Activated CD4-positive, CD25-positive, alpha-beta regulatory T cell treated with anti-CD3 and anti-CD28 coated beads, Interleukin-2, amount 50 U/mL, for 16 hours (primary cell): ENCODE measurements around the gene RAB11FIP4.

ENCODE experiments used
- DNase-seq: peaks from one replicate; pipeline ENCODE4 v3.0.0-alpha.2; 2020; ENCODE audit warnings: low read depth, low spot score

The RAB11FIP4 gene

DNA sequence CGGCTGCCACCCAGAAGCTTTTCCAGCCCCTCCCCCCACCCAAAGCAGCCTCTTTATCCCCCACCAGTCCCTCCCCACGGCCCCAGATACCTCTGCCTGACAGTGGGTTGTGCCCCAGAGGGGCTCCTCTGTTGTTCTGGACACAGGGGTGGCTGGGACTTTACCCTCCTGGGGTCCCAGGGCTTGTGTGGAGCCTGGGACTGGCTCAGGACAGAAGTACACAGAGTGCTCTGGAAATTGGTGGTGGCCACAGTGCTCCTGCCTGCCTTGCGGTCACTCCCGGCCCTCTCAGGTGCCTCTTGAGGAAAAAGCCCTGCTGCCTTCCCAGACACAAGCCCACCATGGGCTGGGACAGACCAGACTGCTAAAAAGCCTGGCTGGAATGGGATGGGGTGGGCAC is 68.2 kb downstream of the RAB11FIP4 start:
- DNase-seq = no peak

DNA sequence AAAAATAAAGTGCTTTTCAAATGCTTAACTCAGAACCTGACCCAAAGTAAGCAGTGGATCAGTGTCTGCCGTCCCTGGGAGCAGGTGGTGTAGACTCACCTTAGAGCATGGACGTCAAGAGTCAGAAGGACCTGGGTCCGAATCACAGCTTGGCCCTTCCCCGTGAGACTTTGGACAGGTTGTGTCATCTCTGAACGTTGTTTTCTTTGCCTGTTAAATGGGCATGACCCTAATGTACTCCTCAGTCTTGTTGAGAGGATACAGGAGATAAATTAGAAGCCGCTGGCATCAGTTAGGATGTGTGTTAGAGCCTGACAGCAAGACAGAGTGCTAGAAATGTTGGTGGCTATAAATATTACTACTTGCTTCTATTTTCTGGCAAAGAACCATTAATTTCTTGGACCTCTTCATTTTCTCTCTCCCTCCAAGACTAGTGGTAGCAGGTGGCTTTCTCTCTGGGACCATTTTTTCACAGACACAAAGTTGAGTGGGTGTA is 68.8 kb downstream of the RAB11FIP4 start:
- no peak for DNase-seq

DNA sequence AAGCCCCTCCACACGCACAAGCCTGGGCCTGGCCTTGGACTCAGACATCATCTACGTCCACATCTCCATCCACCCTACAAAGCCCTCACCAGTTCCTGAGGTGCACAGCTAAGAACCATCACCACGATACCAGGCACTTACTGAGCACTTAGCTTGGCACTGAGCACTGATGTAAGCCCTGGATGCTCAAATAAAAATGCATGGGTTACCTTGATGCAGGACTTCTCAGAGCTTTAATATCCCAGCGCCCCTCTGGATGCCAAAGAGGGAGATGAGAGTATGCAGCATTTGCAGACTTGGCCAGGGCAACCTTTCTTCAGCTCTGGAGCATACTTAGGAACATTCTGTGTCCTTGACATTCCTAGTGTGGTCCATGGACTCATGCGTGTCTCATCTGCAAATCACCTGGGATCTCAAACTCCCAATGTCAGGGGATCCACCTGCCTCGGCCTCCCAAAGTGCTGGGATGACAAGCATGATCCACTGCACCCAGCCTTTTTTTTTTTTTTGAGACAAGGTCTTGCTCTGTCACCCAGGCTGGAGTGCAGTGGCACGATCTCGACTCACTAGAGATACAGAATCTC is 69.8 kb downstream of the RAB11FIP4 start:
- DNase-seq = no peak

DNA sequence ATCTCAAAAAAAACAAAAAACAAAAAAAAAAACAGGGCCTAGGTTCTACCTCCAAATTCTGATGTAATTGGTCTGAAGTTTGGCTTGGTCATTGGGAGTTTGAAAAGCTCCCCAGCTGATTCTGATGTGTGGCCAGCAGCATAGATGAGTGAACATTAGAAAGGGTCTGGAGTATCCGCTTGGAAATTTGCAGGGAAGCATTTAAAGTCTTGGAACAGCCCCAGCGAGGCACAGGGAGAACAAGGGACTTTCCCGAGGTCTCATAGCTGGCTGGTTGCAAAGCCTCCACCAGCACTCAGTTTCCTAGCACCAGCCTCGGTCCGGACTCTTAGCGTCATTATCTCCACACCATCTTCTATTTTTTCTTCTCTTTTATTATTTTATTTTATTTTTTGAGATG is 70.8 kb downstream of the RAB11FIP4 start:
- no peak for DNase-seq

DNA sequence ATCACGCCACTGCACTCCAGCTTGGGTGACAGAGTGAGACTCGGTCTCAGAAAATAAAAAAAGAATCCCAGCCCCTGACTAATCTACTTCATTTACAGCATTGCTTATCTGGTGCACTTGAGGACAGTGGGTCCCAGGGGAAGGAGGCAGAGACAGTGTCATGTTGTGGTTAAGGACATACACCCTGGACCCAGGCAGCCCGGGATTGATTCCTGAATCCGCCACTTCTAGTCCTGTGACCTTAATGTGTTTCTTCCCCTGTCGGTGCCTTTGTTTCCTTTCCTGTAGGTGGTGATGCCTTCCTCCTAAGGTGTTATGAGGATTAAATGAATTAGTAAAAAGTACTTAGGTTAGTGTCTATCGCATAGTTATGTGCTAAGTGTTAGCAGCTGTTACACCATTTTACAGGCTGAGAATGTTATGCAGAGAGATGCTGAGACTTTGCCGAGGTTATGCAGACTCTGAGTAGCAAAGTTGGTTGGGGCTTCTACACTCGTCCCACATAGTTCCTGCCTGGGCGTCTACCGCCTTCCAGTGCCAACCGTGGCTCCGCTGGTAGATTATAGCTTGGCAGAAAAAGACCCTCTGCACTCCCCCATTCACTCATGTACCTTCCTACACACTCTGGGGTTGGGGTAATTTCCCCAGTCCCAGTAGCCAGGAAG is 74.8 kb downstream of the RAB11FIP4 start:
- DNase-seq = no peak

DNA sequence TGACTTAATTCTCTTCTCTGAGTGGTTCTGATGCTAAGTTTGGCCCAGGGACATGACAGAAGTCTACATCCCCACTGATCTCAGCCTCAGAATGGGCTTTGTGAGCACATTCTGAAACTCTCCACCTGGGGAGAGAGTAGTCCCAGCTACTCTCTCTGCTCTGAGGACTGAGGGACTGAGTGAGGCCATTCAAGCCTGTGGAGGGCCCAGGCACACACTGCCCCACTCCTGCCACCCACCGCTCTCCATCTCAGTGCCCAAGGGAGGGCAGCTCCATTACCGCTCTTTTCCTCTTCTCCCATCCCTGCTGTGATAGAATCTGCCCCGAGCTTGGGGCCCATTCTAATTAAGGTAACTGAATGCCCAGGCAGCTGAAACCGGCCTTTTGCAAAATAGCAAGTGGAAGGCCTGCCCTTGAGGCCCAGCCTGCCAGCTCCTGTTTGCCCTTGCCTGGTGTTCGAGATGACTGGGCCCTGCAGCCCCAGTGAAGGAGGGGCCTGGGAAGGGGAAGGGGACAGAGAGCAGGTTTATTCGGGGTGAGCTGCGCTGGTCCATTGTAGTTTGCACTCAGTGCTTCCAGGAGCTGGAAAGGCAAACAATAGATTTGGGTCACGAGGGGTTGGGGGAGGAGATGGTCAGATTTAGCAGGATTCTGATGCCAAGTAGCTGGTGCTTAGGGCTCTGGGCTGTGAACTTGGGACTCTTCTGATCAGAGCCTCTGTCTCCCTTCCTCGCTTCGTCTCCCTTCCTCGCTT is 76.2 kb downstream of the RAB11FIP4 start:
- DNase-seq = no peak

DNA sequence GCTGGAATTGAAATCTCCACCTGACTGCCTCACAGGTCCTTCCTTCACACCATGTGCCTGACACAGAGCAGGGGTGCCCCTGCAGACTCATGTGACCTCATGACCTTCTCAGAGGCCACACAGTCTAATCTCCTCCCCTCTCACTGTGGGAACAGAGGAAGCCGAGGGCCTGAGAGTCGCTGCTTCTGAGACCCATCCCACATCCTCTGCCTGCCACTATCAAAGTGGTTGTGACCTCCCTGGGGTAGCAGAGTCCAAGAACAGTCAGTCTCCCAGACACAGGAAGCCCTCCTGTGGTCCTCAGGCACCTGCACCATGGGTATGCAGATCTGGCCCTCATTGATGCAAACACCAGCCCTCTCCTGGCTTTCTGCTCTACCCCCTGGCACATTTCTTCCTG is 78.5 kb downstream of the RAB11FIP4 start:
- no peak for DNase-seq

DNA sequence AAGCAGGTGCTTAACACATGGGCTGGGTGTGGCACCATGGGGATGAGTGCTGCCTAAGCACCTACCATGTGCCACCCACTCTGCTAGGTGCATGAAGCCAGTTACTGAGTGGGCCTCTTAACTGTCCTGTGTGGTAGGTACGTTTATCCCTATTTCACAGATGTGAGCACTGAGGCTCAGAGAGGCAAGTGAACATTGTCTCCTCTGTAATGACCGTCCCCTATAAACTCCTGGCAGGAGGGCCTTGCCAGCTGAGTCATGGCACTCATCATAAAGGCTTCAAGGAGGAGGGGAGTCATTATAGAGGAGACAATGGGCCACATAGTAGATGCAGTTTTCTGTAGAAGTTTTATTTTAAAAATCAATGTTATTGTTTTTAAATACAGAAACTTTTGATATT is 79.1 kb downstream of the RAB11FIP4 start:
- no peak for DNase-seq

DNA sequence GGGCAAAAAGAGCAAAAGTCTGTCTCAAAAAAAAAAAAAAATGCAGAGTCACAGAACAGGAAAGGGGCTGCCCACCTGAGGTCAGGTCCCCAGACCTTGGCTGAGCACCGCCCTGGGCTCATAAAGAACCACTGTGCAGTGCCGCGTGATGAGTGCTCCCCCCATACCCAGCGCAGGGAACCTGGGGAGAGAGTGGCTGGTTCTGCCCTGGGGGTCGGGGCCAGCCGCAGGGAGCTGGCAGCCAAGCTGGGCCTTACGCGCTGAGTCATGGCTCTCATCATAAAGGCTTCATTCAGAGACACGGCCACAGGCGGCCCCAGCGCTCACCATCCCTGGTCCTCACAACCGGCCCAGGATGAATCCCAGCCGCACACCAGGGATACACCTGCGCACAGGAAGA is 80.7 kb downstream of the RAB11FIP4 start:
- DNase-seq = no peak

DNA sequence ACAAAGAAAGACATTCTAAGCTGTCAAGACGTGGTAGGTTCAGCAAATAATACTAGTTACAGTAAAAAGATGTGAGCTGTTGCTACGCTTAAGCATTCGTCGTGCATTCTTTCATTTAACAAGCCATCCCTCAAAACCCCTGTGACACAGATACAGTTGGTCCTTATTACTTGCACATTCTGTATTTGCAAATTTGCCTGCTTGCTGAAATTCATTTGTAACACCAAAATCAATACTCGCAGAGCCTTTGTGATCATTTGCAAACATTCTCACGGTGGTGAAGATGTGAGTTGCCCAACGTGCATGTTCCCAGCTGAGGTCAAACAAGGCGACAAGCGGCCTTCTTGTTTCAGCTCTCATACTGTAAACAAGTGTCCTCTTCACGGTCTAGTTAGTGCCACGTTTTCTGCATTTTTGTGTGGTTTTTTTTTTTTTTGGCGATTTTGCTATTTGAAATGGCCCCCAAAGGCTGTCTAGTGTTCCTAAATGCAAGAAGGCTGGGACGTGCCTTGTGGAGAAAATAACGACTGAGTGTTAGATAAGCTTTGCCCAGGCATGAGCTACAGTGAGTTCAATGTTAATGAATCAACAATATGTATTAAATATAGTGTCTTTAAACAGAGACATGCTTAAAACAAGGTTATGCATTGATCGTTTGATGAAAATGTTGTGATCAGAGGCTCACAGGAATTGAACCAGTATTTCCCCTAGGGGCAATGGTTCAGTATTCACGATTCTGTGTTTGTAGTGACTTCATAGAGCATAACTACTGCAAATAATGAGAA is 84.1 kb downstream of the RAB11FIP4 start:
- no peak for DNase-seq

DNA sequence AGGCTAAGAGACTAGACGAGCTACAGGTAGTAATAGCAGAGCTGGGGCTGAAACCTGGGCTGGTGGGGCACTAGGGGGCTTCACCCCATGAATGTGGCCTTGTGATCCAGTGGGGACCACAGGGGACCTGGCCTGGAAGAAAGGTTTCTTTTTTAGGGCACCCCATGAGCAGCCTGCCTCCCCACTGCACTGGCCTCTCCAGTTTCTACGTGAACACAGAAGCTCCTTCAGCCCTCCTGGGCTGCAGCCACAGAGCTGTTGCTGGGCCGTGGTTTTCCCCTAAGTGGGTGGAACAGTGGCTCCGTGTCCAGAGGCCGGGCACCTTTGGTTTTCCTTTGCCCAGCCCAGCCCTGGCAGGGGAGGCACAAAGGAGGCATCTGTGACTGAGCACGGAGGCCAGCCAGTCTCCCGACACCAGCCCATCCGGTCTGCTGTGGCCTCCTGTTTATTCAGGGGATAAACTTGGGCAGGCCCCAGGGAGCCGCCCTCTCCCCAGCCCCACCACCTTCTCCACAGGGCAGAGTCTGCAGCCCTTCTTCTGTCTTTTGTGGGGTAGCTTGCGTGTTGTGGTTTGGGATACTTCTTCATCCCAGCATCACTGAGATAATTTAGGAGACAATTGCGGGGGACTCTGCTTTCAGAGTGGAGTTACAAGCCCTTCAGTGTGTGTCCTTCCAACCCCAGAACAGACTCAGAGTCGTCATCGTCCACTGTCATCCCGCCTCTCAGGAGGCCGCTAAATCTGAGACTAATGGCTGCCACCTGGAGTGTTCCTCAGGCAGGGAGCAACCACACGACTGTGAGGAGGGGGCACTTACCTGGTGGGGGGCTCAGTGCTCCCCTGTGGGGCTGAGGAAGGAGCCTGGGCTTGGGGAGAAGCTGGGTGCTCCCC is 85.3 kb downstream of the RAB11FIP4 start:
- no peak for DNase-seq

DNA sequence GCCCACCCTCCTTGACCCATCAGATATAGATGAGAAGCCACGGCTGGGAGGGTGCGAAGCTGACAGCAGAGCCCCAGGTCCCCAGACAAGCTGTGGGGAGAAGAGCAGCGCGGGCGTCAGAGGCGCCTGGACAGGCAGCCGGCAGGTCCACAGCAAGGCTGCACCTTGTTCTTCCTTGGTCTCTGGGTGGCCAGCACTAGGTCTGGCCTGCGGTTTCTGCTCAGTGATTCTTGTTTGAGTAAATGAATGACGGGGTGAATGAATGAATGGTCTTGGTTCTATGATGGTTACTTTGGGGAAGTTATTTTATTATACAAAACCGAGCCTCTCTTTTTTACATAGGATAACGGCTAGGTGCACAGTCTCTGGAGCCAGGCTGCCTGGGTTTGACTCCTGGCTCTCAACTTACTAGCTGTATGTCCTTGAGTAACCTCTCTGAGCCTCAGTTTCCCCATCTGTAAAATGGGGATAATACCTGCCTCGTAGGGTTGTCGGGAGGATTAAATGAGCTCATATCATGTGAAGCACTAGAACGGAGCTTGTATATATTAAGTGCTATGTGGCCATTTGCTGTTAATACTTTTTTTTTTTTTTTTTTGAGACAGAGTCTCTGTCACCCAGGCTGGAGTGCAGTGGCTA is 86.1 kb downstream of the RAB11FIP4 start:
- DNase-seq = no peak

DNA sequence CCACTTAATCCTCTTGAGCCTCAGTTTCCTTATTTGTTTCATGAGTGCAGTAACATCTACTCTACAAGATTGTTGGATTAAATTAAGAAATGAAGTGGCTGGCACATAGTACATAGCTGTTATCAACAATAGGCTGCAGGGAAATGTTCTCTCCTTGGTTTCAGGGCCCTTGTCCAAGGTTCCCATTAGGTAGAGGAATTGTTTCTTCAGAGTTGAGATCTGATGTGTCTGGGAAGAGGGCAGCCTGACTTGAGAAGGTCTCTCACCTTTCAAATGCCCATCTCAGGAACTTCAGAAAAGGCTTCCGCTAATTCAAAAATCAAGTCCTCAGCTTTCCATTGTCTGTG is 87.6 kb downstream of the RAB11FIP4 start:
- no peak for DNase-seq

DNA sequence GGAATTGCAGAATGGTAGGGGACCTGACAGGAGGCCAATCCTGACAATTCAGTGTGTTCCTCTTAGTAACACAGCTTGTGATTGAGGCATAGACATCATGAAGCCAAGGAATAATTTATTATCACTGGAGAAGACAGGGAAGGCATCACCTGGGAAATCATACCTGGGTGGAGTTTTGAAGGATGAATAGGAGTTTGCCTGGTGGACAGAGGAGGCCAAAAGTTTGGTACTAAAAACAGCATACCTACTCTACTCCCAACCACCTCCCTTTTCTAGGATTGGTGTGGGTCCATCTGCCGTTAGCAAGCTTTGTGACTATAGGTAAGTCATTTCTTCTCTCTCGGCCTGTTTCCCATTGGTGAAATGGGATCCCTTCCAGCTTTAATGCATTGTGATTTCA is 88.0 kb downstream of the RAB11FIP4 start:
- DNase-seq = no peak

DNA sequence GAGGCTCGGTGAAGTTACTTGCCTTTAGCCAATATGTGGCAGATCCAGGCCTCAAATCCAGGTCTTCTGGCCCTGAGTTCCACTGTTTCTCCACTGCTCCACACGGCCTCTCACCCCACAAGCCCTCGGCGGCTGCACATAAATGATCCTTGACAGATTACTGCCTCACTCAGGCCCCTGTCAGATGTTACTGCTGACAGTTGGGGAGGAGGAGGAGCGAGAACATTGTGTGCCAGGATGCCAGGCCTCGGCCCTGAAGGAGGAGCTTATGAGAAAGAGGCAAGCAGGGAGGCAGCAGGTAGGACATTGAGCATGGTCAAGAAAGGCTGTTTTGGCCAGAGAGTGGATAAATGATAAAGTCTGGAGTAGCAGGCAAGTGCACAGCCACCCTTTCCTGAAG is 88.6 kb downstream of the RAB11FIP4 start:
- no peak for DNase-seq

DNA sequence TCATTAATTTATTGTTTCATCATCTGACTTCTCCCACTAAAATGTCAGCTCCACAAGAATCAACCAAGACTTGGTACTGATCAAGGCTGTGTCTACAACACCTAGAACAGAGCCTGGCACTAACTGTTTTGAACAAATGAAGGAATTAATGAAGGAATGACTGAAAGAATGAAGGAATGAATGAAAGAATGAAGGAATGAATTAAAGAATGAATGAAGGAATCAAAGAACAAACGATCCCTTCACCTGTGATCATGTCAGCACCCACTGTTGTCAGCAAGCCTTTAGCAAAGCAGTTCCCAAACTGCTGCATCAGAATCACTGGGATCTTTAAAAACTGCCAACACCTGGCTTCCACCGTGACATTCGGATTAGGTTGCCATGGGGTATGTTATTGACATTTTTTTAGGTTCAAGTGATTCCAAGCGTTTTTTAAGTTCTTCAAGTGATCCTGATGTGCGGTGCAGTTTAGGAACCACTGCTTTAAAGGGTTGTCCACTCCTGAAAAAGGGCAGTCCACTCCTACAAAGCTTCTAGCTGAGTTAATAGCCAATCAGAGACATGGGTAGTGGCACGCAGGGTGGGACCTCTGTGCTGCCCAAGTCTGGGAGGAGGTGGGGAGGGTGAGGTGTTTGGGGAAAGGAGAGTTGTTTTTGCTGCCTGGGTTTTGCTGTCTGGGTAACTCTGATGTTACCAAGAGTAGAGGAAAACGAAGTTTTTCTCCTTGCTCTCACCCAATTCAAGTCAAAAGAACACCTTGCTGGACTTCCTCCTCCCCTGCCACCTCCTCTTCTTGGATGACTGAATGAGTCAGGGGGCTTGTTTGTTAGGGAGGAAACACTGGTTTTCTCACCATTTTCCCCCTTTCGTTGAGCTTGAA is 89.7 kb downstream of the RAB11FIP4 start:
- DNase-seq = no peak

DNA sequence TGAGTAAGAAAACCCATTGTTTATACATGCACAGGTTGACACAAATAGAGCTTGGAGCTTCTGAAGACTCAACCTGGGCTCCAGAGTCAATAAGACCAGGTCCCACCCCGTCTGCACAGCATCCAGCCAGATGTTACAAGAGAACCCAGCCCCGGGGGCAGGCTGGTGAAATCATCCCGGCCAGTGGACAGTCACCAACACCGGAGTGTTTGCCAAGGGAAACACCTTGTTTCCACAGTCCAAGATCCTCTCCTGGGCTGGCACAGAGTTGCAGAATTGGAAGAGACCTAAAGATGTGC is 90.3 kb downstream of the RAB11FIP4 start:
- no peak for DNase-seq

DNA sequence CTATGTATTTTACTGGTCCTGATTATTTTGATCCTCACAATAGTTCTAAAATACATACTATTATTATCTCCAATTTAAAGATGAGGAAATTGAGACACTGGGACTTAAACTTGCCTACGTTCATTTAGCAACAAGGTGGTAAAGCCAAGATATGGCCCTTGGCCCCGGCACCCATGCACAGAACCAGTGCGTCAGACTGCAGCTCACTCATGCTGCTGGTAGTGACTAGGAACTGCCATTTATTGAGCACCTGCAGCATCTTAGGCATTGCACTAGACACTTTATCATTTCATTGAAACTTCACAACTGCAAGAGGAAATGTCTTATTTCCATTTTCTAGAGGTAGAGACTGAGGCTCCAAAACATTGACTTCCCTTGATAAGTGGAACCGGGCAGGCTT is 93.3 kb downstream of the RAB11FIP4 start:
- no peak for DNase-seq

DNA sequence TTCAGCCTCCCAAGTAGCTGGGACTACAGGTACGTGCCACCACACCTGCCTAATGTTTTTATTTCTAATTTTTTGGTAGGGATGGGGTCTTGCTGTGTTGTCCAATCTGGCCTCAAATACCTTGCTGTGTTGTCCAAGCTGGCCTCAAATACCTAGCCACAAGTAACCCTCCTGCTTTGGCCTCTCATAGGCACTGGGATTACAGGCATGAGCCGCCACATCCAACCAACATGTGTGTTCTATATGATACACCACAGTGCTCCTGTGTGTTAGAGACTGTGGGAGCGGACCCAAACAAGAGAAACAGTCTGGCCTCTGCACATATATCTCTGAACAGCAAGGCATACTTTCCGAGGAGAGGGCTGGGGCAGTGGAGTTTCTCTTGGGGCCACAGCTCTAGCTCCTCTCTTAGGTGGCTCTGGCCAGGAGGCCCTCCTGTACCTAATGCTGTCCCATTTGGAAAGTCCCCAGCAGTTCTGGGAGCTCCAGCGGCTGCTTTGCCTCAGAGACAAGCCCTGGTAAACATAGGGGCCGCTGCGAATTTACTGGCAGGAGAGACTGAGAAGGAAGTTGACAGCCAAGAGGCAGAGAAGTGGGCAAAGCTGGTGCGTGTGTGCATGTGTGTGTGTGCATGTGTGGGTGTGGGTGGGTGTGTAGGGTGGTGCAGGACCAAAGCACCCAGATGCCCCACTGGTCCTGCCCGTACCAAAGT is 95.0 kb downstream of the RAB11FIP4 start:
- no peak for DNase-seq
